Measurements from ENCODE around the gene PTGIS.

The PTGIS gene

DNA sequence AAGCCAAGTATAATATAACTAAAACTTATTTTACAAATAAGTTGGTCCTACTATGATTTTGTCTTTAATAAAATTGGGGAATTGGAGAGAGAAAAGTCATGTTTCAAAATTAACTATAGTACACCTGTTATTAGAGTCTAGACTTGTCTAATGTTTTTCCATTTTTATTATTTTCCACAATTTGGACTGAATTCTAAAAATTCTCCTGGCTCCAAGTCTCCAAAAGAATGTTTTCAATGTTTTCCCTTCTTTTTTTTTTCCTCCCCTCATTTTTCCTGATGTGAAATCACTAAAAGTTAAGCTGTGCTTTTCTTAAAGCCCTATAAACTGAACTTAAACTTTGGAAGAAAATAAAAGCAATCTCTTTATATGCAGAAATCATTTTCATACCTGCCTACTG lies 11.3 kb downstream of the PTGIS start:
- no peak for DNase-seq

DNA sequence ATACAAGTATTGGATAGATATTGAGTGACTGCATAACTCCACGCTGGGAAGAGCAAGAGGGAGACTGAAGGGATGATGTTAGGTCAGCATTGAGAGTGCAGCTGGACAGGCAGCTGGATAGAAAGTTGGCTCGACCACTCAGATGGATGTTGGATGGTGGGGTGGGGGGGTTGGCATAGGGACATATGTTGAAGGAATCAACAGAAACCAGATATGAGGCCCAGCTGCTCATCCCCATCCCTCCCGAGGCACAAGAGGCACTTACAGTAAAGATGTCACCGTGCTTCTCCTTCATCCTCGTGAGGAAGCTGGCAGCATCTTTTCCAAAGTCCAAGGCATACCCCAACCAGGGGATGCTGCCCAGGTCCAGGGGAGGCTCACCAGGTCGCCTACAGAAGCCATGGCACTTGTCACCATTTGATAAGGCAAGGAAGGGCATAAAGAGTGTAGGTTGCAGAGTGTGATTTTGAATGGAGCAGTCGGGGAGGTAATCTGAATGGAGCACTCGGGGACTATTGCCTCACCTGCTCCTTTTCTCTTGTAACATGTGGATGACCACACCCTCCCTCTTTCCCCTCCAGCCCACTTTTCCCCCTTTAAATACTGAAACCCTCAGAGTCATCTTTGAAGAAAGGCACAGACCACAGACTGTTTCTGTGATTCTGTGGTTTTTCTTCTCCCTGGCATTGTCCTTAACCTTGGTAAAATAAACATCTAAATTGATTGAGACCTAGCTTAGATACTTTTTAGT lies 18.0 kb downstream of the PTGIS start:
- no peak for DNase-seq

DNA sequence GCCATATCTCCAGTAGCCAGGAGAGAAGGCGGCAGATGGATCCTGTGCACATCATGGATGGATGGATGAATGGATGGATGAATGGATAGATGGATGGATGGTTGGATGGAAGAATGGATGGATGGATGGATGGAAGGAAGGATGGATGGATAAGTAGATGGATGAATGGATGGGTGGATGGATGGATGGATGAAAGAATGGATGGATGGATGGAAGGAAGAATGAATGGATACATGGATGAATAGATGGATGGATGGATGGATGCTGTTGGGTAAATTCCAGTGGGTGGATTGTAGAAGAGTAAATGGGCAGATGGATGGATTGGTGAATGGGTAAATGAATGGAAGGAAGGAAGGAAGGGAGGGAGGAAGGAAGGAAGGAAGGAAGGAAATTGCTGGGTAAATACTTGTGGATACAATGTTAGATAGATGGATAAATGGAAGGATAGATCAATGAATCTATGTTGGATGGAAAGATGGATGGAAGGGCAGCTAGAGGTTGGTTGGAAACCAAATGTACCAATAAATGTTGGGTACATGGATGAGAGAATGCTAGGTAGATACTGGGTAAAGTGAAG lies 19.5 kb downstream of the PTGIS start:
- DNase-seq = no peak

DNA sequence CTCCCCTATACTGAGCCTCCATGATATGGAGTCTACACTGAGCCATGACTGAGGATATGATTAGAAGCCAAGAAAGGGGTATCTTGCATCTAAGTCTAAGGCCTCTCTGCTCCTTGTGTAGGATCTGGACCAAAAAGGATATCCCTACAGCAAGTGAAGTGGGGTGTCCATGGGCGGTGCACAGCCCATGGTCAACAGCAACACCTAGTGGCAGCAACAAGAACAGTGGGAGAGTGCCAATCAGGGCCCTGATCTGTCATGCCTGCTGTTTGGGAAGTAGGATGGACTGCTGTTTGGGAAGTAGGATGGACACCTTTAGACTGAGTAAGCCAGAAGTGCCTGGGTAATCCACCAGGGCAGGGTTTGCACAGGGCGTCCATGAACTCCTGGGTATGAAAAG lies 22.4 kb downstream of the PTGIS start:
- no peak for DNase-seq

DNA sequence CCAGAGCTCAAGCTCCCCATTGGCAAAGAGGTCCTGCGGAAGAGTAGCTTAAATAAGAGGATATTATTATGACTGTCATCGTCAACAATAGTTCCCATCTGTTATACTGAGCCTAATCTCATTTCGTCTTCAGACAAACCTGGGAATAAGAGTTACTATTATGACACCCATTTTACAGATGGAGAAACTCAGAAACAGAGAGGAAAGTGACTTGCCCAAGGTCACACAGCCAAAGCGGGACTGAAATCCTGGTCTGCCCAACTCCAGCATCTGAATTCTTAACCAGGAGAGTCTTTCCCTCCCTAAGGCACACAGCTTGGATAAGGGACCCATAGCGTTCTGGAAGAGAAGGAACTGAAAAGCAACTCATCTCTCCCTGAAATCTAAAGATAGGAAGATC lies 23.4 kb downstream of the PTGIS start:
- no peak for DNase-seq

DNA sequence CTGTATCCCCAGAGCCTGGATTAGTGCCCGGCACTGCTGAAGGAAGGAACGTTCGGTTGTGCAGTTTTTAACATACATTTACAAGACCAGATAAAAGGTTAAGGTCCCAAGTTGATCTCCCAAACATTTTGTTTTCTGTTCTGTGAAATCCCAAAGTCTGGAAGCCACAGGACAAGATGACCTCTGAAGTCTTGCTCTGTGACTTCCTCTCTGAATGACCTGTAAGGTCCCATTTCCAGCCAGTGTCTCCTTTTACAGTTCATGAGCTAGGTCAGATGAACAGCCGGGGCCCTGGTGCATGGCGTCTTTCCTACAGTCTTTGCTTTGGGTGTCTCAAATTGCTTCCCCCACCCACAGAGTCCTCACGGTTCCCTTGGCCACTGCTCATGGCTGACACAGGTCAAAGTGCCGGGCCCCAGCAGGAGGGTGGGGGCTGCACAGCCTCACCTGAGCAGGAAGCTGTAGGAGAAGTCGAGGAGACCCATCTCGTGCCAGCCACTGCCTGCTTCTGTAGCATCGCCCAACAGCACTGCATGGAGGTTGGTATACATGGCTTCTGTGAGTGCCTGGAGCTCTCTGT lies 24.0 kb downstream of the PTGIS start:
- DNase-seq = no peak

DNA sequence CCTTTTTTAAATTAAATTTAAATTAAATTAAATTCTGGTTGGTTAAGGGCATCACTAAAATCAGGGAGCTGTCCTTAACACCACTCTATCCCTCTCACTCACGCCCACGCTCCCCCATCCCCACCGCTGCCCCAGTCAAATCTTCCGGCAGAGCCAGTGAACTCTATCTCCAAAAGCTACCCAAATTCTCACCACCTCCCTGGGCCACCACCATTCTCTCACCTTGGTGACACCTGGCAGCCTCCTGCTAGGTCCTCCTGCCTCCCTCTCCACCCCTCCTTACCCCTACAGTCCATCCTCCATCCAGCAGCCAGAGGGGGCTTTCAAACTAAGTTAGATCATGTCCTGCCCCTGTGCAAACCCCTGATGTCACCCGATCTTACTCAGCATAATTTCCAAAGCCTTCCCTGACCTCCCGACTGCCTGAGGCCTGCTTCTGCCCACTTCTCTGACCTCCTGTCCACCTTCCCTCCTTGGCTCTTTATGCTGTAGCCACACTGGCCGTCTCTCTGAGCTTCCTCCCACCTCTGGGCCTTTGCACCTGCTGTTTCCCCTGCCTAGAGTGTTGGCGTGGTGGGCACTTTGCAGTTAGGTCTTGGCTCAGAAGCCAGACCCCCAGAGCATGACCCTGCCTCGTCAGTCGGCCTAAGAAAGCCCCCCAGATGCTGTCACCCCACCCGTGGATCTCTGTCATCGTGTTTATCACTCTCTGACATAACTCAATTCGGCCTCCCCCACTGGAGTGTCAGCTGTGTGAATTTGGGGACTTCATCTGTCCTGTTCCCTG lies 24.7 kb downstream of the PTGIS start:
- DNase-seq = no peak

DNA sequence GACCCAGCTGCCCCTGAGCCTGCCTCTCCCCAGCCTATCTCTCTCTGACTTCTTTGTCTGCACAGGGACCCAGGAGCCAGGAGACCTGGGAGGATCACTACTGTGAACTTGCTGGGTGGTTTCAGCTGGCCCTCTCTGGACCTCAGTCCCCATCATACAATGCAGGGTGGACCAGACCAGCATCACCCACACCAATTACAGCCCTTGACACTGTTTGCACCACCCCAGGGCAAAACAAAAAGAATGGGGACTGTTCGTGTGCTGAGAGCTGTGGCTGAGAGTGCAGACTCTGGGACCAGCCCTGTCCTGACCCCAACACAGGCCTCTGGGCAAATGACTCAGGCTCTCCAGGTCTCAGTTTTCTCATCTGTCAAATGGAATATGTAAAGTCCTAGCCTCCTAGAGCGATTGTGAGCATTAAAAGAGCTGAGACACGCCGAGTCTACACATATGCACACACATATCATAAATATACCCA lies 25.4 kb downstream of the PTGIS start:
- no peak for DNase-seq

DNA sequence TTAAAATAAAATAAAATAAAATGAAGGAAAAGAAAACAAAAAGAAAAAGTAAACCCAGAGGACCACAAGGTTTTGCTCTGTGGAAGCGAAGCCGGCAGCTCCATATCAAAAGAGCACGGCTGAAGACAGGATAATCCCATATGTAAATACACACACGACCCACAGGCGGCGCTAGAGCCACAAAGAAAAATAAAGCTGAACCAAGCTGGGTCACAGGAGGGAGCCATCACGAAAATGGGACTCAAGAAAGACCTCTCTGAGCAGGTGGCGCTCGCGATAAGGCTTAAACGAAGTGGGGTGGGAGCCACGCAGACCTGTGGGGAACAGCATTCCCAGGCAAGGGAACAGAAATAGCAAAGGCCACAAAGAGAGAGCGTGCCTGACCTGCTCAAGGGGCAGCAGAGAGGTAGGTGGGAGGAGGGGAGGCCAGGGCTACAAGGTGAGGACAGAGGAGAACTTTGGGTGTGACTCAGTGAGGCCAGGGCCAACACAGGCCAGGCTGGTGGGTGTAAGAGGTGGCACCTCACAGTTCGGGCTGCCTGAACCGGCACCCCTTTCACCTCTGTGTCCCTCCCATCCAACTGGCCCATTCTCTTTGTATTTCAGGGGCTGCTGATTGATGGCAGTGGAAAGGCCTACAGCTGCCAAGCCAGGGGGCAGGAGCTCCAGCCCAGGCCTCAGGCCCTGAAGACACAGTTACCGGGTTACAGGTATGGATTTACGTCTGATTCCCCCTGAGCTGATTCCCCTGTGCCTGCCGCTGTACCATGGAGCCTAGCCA lies 26.0 kb downstream of the PTGIS start:
- peak; percentile 48 to 67 for DNase-seq

DNA sequence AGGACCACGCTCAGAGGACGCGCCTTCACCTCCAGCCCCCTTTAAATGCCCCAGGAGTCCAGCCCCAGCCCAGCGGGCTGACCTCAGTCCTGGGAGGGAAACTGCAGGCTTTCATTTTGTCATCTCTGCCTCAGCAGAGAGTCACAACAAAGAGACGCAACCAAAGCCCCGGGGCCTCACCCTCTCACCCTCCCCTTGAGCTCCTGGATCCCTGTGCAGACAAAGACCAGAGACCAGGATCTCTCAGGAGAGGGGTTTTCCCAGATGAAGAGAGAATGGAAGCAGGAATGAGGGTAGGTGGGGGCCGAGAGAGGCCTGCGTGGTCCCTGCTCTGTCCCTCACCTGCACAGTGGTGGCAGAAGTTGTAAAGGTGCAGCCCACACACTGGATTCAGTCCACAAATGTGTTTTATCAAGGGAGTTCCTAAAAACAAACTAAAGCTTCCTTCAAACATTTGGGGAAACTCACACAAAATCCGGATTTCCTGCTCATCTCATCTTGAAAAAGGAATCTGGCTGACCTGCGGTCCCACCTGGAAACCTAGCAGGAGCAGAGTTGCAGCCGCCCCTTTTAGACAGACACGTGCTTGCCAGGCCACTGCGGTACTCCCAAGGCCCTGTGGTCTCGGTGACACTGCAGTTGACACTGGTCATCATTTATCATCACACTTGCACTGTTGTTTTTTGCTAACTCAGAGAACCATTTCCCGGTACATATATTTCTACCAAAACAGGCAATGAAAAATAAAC lies 27.1 kb downstream of the PTGIS start:
- no peak for DNase-seq

DNA sequence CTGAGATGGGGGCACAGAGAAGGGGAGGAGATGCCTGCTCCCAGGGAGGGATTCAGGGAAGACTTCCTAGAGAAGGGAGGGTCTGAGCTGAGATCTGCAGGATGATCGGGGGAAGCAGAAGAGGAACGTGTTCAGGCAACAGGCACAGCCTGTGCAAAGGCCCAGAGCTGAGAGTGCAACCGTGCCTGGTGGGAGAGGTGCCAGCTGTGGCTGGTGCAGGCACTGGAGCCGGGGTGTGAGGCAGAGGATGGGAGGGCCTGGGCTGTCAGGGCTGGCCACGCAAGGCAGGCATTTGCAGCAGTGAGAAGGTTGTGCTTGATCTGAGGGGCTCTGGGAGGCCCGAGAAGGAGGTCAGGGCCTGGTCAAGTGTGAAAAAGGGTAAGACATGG lies 27.7 kb downstream of the PTGIS start:
- no peak for DNase-seq

DNA sequence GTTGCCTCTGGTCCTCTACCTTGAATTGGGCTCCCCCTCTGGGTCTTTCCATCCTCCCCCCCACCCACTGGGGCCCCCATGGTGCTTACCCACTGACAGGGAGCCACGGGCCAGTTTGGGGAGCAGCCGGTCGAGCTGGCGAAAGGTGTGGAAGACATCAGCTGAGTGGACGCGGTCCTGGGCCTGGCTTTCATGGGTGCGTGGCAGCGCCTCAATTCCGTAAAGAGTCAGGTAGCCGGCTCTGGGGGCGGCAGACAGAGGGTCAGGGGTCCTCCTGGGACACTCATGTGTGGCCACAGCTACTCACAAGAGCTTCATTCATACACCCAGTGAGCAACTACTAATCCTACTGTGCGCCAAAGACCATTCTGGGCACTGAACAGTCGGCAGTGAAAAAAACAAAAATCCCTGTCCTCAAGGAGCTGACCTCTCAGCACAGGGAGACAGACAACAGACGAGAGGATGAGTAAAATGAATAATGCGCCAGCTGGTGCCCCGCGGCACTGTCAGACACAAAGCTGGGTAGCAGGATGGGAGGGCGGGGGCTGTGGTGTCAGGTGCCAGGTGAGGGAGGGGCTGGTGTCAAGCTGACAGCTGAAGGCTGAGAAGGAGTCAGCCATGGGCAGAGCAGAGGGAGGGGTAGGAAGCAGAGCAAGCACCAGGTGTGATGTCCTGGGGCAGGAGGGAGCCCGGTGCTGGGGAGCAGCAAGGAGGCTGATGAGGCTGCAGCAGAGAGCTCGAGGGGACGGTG lies 28.3 kb downstream of the PTGIS start:
- DNase-seq = no peak

DNA sequence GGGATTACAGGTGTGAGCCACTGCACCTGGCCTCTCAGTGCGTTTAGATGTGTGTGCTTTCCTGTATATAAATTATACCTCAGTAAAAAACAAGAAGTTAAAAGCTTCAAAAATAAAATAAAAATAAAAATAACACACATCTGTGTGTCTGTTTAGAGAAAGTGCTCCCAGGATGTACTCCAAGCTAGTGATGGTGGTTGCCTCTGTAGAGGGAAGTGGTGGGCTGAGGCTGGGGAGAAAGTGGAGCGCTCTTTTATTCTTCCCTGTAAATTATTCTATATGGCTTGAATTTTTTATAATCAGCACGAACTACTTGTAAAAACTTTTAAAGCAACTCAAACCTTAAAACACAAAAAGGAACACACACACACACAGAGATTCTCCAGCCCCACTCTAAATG lies 29.0 kb downstream of the PTGIS start:
- DNase-seq = no peak

DNA sequence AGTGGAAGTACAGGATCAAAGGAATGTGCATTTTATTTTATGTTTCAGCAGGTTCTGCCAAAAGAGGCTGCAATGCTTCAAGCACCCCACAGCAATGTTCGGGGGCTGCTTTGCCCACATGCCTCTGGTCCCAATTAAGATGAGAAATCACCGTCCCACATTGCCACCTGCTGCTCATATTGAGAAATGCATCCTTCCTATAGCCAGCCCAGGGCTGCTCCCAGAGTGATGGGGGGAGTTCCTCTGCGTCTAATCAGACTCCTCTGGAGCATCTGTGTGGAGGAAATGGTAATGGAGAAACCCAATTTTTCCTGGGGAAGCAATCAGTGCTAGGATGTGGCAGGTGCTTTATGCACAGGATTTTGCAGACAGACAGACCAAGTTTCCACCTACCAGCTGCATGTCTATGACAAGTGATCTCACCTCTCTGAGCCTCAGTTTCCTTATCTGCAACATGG lies 33.7 kb downstream of the PTGIS start:
- peak; percentile 48 to 63 for DNase-seq

DNA sequence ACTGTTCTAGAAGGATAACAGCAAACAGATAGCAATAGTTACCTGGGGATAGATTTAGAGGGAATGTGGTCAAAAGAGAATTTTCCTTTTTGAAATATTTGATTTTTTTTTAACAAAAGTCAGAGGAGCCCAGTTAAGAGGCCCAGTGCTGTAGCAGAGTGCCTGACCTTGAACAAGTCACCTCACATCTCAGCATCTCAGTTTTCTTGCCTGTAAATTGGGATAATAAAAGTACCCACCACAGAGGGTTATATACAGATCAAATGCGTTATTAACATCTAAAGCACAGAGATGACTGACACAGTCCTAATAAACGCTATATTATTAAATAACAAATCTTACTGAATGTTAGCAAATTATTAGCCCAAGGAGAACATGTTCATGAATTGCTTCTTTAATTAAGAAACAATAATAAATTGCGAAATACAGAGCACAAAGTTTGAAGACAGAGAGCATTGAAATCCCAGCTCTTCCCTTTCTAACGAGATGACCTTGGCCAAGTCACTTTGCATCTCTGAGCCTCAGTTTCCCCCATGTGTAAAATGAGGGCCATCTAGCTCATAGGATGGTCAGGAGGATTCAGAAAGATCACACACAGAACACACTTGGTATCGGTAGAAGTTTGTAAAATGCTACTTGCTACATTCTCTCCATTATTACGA lies 35.5 kb downstream of the PTGIS start:
- no peak for DNase-seq

DNA sequence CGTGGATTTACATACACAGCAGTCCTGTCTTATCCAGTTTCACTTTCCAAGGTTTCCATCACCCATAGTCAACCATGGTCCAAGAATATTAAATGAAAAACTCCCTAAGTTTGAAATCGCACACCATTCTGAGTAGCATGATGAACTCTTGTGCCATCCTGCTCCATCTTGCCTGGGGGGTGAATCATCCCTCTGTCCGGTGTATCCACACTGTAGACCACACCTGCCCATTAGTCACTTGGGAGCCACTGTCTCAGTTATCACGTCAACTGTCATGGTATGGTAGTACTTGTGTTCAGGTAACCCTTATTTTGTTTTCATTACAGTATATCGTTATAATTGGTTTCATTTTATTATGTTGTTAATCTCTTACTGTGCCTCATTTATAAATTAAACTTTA lies 38.5 kb downstream of the PTGIS start:
- no peak for DNase-seq

DNA sequence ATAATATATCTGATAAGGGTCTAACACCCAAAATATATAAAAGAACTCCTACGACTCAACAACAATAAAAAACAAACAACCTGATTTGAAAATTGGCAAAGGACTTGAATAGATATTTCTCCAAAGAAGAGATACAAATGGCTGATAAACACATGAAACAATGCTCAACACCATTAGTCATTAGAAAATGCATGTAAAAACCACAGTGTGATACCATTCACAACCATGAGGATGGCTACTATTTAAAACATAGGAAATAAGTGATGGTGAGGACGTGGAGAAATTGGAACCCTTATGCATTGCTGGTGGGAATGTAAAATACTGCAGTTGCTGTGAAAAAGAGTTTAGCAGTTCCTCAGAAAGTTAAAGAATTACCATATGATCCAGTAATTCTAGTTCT lies 41.4 kb downstream of the PTGIS start:
- no peak for DNase-seq

DNA sequence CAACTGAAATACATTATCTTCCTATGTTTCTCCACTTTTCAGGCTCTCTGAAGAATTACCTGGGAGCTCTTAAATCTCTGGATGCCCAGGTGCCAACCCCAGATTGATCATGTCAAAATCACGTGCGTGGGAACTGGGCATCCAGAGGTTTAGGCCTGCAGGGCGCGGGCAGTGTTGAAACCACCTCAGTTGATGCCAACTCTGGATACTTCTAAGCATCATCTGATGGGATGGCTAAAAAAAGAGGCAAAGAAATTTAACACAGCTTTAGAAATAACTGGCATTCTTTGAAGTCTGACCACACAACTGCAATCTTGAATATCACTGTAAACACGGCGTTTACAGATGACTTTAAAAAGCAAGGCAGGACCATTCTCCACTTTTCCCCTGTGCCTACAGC lies 41.9 kb downstream of the PTGIS start:
- DNase-seq = no peak

DNA sequence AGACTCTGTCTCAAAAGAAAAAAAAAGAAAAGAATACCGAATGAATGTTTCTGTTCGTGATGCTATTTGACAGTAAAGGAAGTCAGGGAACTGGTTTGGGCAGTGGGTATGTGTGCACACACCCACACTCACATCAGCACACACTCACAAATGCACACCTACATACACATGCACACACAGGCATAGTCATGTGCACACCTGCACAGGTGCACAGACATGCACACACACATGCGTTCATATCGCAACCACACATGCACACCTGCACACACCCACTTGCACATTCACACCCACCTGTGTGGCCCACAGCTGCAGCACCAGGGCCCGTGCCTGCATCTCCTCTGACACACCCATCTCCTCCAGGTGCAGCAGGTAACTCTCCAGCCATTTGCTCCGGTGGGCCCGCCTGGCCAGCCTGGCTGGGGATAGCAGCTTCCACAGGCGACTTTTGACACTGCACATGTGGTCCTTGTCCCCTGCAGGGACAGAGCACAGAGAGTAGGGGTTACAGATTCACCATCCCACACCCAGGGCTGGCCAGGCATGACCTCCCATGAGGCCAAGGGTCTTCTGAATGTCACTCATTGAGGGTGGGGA lies 44.1 kb downstream of the PTGIS start:
- DNase-seq = no peak

DNA sequence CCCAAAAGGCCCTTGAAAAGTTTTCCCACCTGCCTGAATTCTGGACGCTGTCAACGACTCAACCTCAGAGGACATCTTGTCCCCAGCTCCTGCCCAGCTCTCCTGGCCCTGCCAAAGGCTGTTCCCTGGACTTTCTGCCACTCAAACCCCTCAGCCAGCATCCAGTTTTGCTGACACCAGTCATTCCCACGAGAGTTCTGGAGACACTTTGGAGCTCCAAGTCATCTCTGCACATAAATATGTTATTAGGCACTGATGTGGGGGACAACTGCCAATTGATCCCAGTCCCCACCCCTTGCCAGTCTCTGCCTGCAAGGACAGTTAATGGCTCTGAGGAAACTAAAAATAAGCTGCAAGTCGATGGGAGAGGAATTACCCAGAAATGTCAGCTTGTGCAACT lies 46.6 kb downstream of the PTGIS start:
- DNase-seq = no peak

Data from CD4-positive, alpha-beta T cell treated with Interleukin-1 beta for 1 hour (primary cell).